ENCODE results near the gene CSF1. TPM values are rescaled to one million over a fixed set of nuclear protein-coding genes. Genes with fewer than 3 reads are reported as not detected.

CSF1 gene
- total RNA-seq, 1 experiment from 2014 or later: 3.0 TPM

DNA sequence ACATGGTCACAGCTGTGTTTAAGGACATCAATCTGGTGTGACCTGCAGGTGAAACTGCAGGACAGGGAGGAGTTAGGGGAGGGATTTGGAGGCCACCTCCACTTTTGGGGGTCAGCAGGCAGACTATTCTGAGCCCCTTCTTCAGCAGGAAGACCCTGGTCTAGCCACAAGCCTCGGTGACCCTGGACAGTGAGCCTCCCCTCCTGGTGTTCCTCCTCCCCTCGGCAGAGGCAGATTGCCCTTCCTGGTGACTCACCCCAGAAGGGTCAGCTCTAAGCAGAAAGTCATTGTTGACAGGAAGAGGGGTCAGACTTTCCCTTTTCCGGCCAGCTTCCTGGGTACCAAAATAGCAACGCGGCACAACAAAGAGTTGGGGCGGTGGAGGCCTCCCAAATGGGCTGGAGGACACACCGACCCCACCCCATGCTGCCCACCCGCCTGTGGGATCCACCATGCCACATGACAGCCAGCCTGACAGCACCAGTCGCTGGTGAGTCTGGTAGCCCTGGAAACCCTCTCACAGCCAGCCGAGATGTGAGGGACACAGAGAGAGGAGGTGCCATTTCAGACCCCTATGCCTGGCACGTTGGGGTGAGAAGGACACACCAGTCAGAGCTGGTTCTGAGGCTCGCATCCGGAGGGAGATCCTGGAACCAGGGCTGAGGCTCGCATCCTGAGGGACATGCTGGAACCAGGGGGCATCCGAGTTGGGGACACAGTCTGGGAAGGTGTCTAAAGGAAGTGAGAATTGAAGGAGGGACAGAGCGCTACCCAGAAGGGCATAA, 14.7 kb upstream of the CSF1 start:
- DNase-seq (ENCODE audit: low read depth, low spot score) (no peak), ATAC-seq (peak; percentile 68)
- Histone ChIP-seq H3K79me2 (ENCODE audit: insufficient read depth, low read length) (no peaks in the 10 kb centered on the region), H3K36me3 (ENCODE audit: control insufficient read depth in 1 of 2, insufficient read depth in 2 of 2, low read length in 2 of 2) (no peaks in the 10 kb centered on the region), H3K4me1 (ENCODE audit: control insufficient read depth in 1 of 2, insufficient read depth in 2 of 2, low read length in 2 of 2) (peaks cover 10 to 39% of the 10 kb centered on the region in 2 experiments), H3K4me2 (ENCODE audit: low read length) (peak overlapping the region; percentile 69), H3K4me3 (replicated peaks in 1 of 2; ENCODE audit: low read depth in 1 of 2, low read length in 2 of 2) (peak overlapping the region in 1 of 2 experiments; percentile 20; a peak in 2 of 4 replicates), H3K27me3 (ENCODE audit: insufficient read depth, low read length) (no peaks in the 10 kb centered on the region), H3K9me3 (ENCODE audit: control insufficient read depth in 1 of 2, insufficient read depth in 1 of 2, low read depth in 1 of 2, low read length in 2 of 2) (no peaks in the 10 kb centered on the region), H3K9ac (ENCODE audit: low read length) (no peak overlapping the region), H4K20me1 (ENCODE audit: insufficient read depth) (no peaks in the 10 kb centered on the region), H3K9me2 (ENCODE audit: insufficient read depth) (no peaks in the 10 kb centered on the region), H2AFZ (ENCODE audit: low read depth, low read length, poor library complexity, severe bottlenecking) (peak overlapping the region; percentile 95), H3K27ac (ENCODE audit: low read depth, low read length) (no peak overlapping the region)
- BruUV-seq (replicated peaks): no TSS peak
- ChIA-PET POLR2A (no interaction called here), RAD21 (ENCODE audit: low non-redundant PET in 1 of 2, low total read pairs in 2 of 2, uncharacterized antibody in 2 of 2, unreplicated experiment in 2 of 2) (no interaction called here), CTCF (interaction anchor here (0.7 kb wide), 1 partner anchor 88 kb away, joined by 3 read pairs; no protein-coding TSS in a partner anchor)
- intact Hi-C loops (cut with micrococcal nuclease): no loop called here
- TF ChIP-seq SP1 (IDR thresholded peaks at IDR 0.05; ENCODE audit: low read depth): peak; percentile 15; the same call in 1 of the 2 replicates
- TF ChIP-seq FOSL1 (IDR thresholded peaks at IDR 0.05; ENCODE audit: low read depth): peak; percentile 51; the same call in 1 of the 2 replicates
- TF ChIP-seq CTCF (IDR thresholded peaks at IDR 0.05 in 2 of 3, conservative IDR thresholded peaks at IDR 0.05 in 1 of 3; ENCODE audit: borderline replicate concordance in 1 of 3, insufficient read depth in 1 of 3, low read depth in 2 of 3, low read length in 2 of 3): no peak
- TF ChIP-seq ZFX (IDR thresholded peaks at IDR 0.05): no peak
- no peak for TF ChIP-seq EZH2 (IDR thresholded peaks at IDR 0.05)
- TF ChIP-seq TCF7L2 (IDR thresholded peaks at IDR 0.05; ENCODE audit: borderline replicate concordance, extremely low read depth, insufficient read depth, insufficient read length): peak; percentile 85
- TF ChIP-seq, protein P1, sequence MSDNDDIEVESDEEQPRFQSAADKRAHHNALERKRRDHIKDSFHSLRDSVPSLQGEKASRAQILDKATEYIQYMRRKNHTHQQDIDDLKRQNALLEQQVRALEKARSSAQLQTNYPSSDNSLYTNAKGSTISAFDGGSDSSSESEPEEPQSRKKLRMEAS (IDR thresholded peaks at IDR 0.05): no peak
- TF ChIP-seq JUND (IDR thresholded peaks at IDR 0.05): peak; percentile 52; the same call in 1 of the 2 replicates
- no peak for TF ChIP-seq POLR2A (IDR thresholded peaks at IDR 0.05; ENCODE audit: borderline replicate concordance, extremely low read depth, insufficient read depth, insufficient read length)
- no peak for TF ChIP-seq CEBPB (IDR thresholded peaks at IDR 0.05; ENCODE audit: low read depth)
- TF ChIP-seq REST (IDR thresholded peaks at IDR 0.05; ENCODE audit: low read depth): no peak
- TF ChIP-seq ATF3 (IDR thresholded peaks at IDR 0.05): no peak
- no peak for TF ChIP-seq RAD21 (IDR thresholded peaks at IDR 0.05; ENCODE audit: low read depth)
- no peak for TF ChIP-seq ZBTB33 (IDR thresholded peaks at IDR 0.05; ENCODE audit: extremely low read depth, insufficient replicate concordance, low read length)
- TF ChIP-seq ELF1 (IDR thresholded peaks at IDR 0.05; ENCODE audit: borderline replicate concordance, low read depth): no peak
- no peak for TF ChIP-seq EGR1 (IDR thresholded peaks at IDR 0.05; ENCODE audit: low read depth)
- no peak for TF ChIP-seq CBX3 (IDR thresholded peaks at IDR 0.05; ENCODE audit: low read depth)
- TF ChIP-seq POLR2AphosphoS5 (IDR thresholded peaks at IDR 0.05; ENCODE audit: low read depth, low read length): no peak
- no peak for TF ChIP-seq SIN3A (IDR thresholded peaks at IDR 0.05; ENCODE audit: low read depth)
- peak; percentile 51; the same call in 1 of the 2 replicates for TF ChIP-seq SRF (IDR thresholded peaks at IDR 0.05; ENCODE audit: low read depth)
